NT2/D1 (cell line): ENCODE results near the gene B4GALT7.

Experiments used
- SUZ12 ChIP-seq: IDR thresholded peaks from 2 replicates; pipeline ENCODE4 v1.6.1; 2011; ENCODE audit not compliant: insufficient read length, insufficient read depth; ENCODE audit errors: extremely low read depth
- YY1 ChIP-seq: IDR thresholded peaks from 2 replicates; pipeline ENCODE4 v1.6.1; 2011; ENCODE audit not compliant: insufficient read length, insufficient read depth
- ZNF274 ChIP-seq: IDR thresholded peaks from 2 replicates; pipeline ENCODE4 v1.6.1; 2011; ENCODE audit warnings: mild to moderate bottlenecking, low read depth, low read length

DNA sequence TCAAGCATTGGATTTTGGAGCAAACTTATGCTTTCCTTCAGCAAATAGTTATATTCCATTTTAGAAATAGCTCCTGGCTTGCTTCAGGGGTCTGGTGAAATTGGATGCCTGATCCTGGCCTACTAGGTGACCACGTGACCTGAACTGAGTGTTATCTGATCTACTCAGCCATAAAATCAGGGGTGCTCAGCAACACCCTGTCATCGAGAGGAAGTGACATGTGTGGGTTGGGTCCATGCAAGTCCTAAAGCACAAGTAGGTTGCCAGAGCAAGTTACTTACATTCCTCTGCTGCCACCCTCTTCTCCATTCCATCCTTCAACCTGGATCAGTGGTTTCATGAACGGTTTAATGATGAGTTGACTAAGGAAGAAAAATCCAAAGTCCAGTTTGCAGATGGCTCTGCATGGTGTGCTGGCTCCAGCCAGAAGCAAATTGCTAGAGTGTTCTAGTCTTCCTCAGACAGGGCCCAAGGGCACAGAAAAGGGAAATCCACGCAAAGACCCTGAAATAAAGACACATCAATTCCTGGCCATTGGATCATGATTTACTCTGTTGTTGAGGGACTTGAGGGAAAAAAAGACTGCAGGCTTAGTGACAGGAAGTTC is 42.8 kb upstream of the B4GALT7 start:
- TF ChIP-seq YY1 (no peak), ZNF274 (no peak), SUZ12 (no peak)
